HCT116 (cell line): ENCODE data around the gene EXOSC7. TPM values are rescaled to one million over a fixed set of nuclear protein-coding genes. Genes with fewer than 3 reads are reported as not detected.

ENCODE experiments used
- ATAC-seq: fragments of 200-7000 bp; cut with Tn5 transposase; 2 replicates; pipeline ENCODE4 v1.9.1; 2020; ENCODE audit warnings: mild to moderate bottlenecking, moderate library complexity
- BruUV-seq: library from RNA; stranded (reverse); fragments of 400-500 nt; replicated peaks from 2 replicates; lab custom pipeline; 2021; lab: Mats Ljungman, UMichigan
- CTCF ChIA-PET: fragments of 300-600 bp; sonication (Branson Sonifier 250); formaldehyde crosslinking; loops from one replicate; lab custom pipeline; 2021; ENCODE audit warnings: antibody characterized with exemption; lab: Charles Lee
- POLR2A ChIA-PET: fragments of 300-600, 350-600 bp; sonication (Branson Sonifier 250); formaldehyde crosslinking; loops from one replicate; lab custom pipeline; 2021; ENCODE audit warnings: antibody characterized with exemption; lab: Charles Lee
- RAD21 ChIA-PET, 2 experiments: fragments of 300-600 bp; sonication (Branson Sonifier 250); formaldehyde crosslinking; loops; one replicate each; lab custom pipeline; 2023; ENCODE audit warnings: low total read pairs in 2 of 2; ENCODE audit not compliant: uncharacterized antibody in 2 of 2, unreplicated experiment in 2 of 2, low non-redundant PET in 1 of 2; lab: Charles Lee
- DNase-seq: peaks from one replicate; pipeline ENCODE4 v3.0.0-alpha.2; 2010; ENCODE audit warnings: low read depth, low spot score
- H2AFZ ChIP-seq: fragments of 200-600 bp; shearing (Covaris generic), sonication (generic); 2 replicates; pipeline ENCODE4 v1.6.1; 2017; ENCODE audit warnings: low read depth, mixed run types, mixed read lengths, antibody characterized with exemption, low read length; ENCODE audit not compliant: poor library complexity, severe bottlenecking
- H3K27ac ChIP-seq: 2 replicates; pipeline ENCODE4 v1.5.1; 2012; ENCODE audit warnings: low read depth, low read length
- H3K27me3 ChIP-seq: fragments of 200-600 bp; sonication (generic); 2 replicates; pipeline ENCODE4 v1.6.1; 2016; ENCODE audit warnings: mixed run types, low read length, mixed read lengths; ENCODE audit not compliant: insufficient read depth
- H3K36me3 ChIP-seq, 2 experiments: fragments of 200-500 bp in 1 of 2; fragments of 200-600 bp in 1 of 2; sonication (Bioruptor generic) in 1 of 2; sonication (generic) in 1 of 2; 2 replicates each; pipeline versions ENCODE4 v1.5.1 to v1.6.1; 2014 to 2016; ENCODE audit warnings: low read length in 2 of 2, inconsistent platforms in 1 of 2, mixed read lengths in 1 of 2, mixed run types in 1 of 2; ENCODE audit not compliant: insufficient read depth in 2 of 2, control insufficient read depth in 1 of 2
- H3K4me1 ChIP-seq, 2 experiments: fragments of 200-600 bp in 1 of 2; sonication (generic) in 1 of 2; 2 replicates each; pipeline versions ENCODE4 v1.5.1 to v1.6.1; 2012 to 2017; ENCODE audit warnings: low read length in 2 of 2, inconsistent platforms in 1 of 2, mild to moderate bottlenecking in 1 of 2, mixed read lengths in 1 of 2, mixed run types in 1 of 2, moderate library complexity in 1 of 2; ENCODE audit not compliant: insufficient read depth in 2 of 2, control insufficient read depth in 1 of 2
- H3K4me2 ChIP-seq: fragments of 200-600 bp; sonication (generic); 2 replicates; pipeline ENCODE4 v1.6.1; 2017; ENCODE audit warnings: mixed run types, low read length, mixed read lengths
- H3K4me3 ChIP-seq, 2 experiments: fragments of 200-600 bp in 1 of 2; sonication (generic) in 1 of 2; replicated peaks in 1 of 2; 2 replicates each; pipeline ENCODE4 v1.5.1; 2011 to 2016; ENCODE audit warnings: low read length in 2 of 2, control low read depth in 1 of 2, low read depth in 1 of 2, mild to moderate bottlenecking in 1 of 2, mixed read lengths in 1 of 2, mixed run types in 1 of 2
- H3K79me2 ChIP-seq: fragments of 200-600 bp; sonication (generic); 2 replicates; pipeline ENCODE4 v1.6.1; 2017; ENCODE audit warnings: mild to moderate bottlenecking, mixed run types, low read length, moderate library complexity, mixed read lengths; ENCODE audit not compliant: insufficient read depth
- H3K9ac ChIP-seq: fragments of 200-600 bp; sonication (generic); 2 replicates; pipeline ENCODE4 v1.6.1; 2016; ENCODE audit warnings: low read length, mixed read lengths
- H3K9me2 ChIP-seq: fragments of 200-600 bp; sonication (generic), shearing (Covaris generic); 2 replicates; pipeline ENCODE4 v1.6.1; 2017; ENCODE audit warnings: mixed run types, mild to moderate bottlenecking, moderate library complexity; ENCODE audit not compliant: insufficient read depth
- H3K9me3 ChIP-seq, 2 experiments: fragments of 200-500 bp in 1 of 2; fragments of 200-600 bp in 1 of 2; sonication (Bioruptor generic) in 1 of 2; sonication (generic) in 1 of 2; 2 replicates each; pipeline ENCODE4 v1.6.1; 2014 to 2017; ENCODE audit warnings: low read length in 2 of 2, mixed read lengths in 2 of 2, inconsistent platforms in 1 of 2, low read depth in 1 of 2, mild to moderate bottlenecking in 1 of 2, mixed run types in 1 of 2, moderate library complexity in 1 of 2; ENCODE audit not compliant: control insufficient read depth in 1 of 2, insufficient read depth in 1 of 2
- H4K20me1 ChIP-seq: fragments of 200-600 bp; sonication (generic), shearing (Covaris generic); 2 replicates; pipeline ENCODE4 v1.6.1; 2017; ENCODE audit warnings: mixed run types, mild to moderate bottlenecking, moderate library complexity; ENCODE audit not compliant: insufficient read depth
- CBX3 ChIP-seq: IDR thresholded peaks from 2 replicates; pipeline ENCODE4 v1.6.1; 2012; ENCODE audit warnings: low read depth
- CEBPB ChIP-seq: IDR thresholded peaks from 2 replicates; pipeline ENCODE4 v1.6.1; 2012; ENCODE audit warnings: low read depth
- EGR1 ChIP-seq: IDR thresholded peaks from 2 replicates; pipeline ENCODE4 v1.6.1; 2012; ENCODE audit warnings: low read depth
- ELF1 ChIP-seq: IDR thresholded peaks from 2 replicates; pipeline ENCODE4 v1.6.1; 2012; ENCODE audit warnings: low read depth, borderline replicate concordance
- EZH2 ChIP-seq: fragments of 200-600 bp; sonication (generic); IDR thresholded peaks from 2 replicates; pipeline ENCODE4 v1.6.1; 2017; ENCODE audit warnings: antibody characterized with exemption, mixed run types
- FOSL1 ChIP-seq: IDR thresholded peaks from 2 replicates; pipeline ENCODE4 v1.6.1; 2012; ENCODE audit warnings: low read depth
- JUND ChIP-seq: IDR thresholded peaks from 2 replicates; pipeline ENCODE4 v1.6.1; 2012
- POLR2A ChIP-seq: IDR thresholded peaks from 2 replicates; pipeline ENCODE4 v1.7.0; 2011; ENCODE audit warnings: borderline replicate concordance; ENCODE audit not compliant: insufficient read depth, insufficient read length; ENCODE audit errors: extremely low read depth
- POLR2AphosphoS5 ChIP-seq: IDR thresholded peaks from 2 replicates; pipeline ENCODE4 v1.6.1; 2011; ENCODE audit warnings: mild to moderate bottlenecking, low read depth, low read length, moderate library complexity
- RAD21 ChIP-seq: IDR thresholded peaks from 2 replicates; pipeline ENCODE4 v1.6.1; 2012; ENCODE audit warnings: low read depth, mild to moderate bottlenecking
- SIN3A ChIP-seq: IDR thresholded peaks from 2 replicates; pipeline ENCODE4 v1.6.1; 2012; ENCODE audit warnings: low read depth
- SP1 ChIP-seq: IDR thresholded peaks from 2 replicates; pipeline ENCODE4 v1.6.1; 2012; ENCODE audit warnings: low read depth
- YY1 ChIP-seq: IDR thresholded peaks from 2 replicates; pipeline ENCODE4 v1.6.1; 2011; ENCODE audit warnings: low read length, low read depth, moderate library complexity, mild to moderate bottlenecking; ENCODE audit not compliant: insufficient replicate concordance; ENCODE audit errors: extremely low read depth
- ZNF274 ChIP-seq: fragments of 200-500 bp; sonication (Bioruptor generic); IDR thresholded peaks from 2 replicates; pipeline ENCODE4 v1.6.1; 2014; ENCODE audit warnings: mild to moderate bottlenecking, low read depth, low read length, inconsistent platforms
- intact Hi-C: fragments of 100-400 bp; cut with micrococcal nuclease; formaldehyde crosslinking; loops from 2 replicates; pipeline ENCODE4 v1.10.0; 2022
- total RNA-seq: library from RNA; stranded (reverse); gene quantifications from one replicate; pipeline ENCODE4 v1.2.1, GENCODE V29; 2021; ENCODE audit not compliant: unreplicated experiment
- TF ChIP-seq, protein P1 (sequence below): IDR thresholded peaks from 2 replicates; pipeline ENCODE4 v1.6.1; 2012
- TF ChIP-seq, protein P2 (sequence below): IDR thresholded peaks from 2 replicates; pipeline ENCODE4 v1.6.1; 2011; ENCODE audit warnings: mild to moderate bottlenecking, low read length, moderate library complexity; ENCODE audit not compliant: insufficient replicate concordance; ENCODE audit errors: extremely low read depth
- TF ChIP-seq, protein P3 (sequence below): IDR thresholded peaks from 2 replicates; pipeline ENCODE4 v1.6.1; 2012

Gene EXOSC7
- total RNA-seq, 1 experiment from 2014 or later = 72.6 TPM

DNA sequence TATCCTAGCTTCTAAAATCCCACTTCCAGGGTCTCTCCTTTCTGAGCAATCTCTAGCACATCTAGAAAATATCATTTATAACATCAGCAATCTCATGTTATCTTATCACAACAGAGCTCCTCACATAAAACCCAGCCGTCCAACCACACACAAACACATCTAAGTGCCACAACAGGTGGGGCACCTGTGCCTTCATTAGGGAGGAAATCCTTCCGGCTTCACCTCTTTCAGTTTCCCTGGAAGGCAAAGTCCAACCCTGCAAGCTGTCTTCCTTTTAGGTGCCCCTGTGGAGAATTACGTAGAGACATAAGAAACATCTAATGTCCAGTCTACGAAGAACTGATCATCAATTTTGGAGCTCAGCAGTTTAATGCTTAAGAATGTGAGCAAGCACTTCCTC, 1.6 kb upstream of the EXOSC7 start:
- Histone ChIP-seq H3K79me2 (peaks cover 95% of the 10 kb centered on the region), H3K4me2 (peak overlapping the region; percentile 81), H2AFZ (no peak overlapping the region), H3K9ac (peak overlapping the region; percentile 97), H4K20me1 (no peaks in the 10 kb centered on the region), H3K36me3 (0 out of 4 replicates have a peak, but pooled peaks cover 0 to 2% of the 10 kb centered on the region in 2 experiments), H3K9me2 (no peaks in the 10 kb centered on the region), H3K4me3 (peak overlapping the region; percentile 90 to 94), H3K27ac (no peak overlapping the region), H3K4me1 (peaks cover 12 to 29% of the 10 kb centered on the region in 2 experiments; a peak in 3 of 4 replicates), H3K27me3 (no peaks in the 10 kb centered on the region), H3K9me3 (no peaks in the 10 kb centered on the region)
- RAD21 ChIA-PET = no interaction called here
- no peak for DNase-seq
- ATAC-seq = no peak
- POLR2A ChIA-PET = no interaction called here
- BruUV-seq = no TSS peak
- TF ChIP-seq ELF1 (no peak), SP1 (no peak), CEBPB (no peak), EZH2 (no peak), EGR1 (no peak), ZNF274 (no peak), JUND (no peak), RAD21 (no peak), CBX3 (no peak), YY1 (no peak), POLR2A (no peak), POLR2AphosphoS5 (no peak), SIN3A (no peak), FOSL1 (no peak)
- TF ChIP-seq, protein P1, sequence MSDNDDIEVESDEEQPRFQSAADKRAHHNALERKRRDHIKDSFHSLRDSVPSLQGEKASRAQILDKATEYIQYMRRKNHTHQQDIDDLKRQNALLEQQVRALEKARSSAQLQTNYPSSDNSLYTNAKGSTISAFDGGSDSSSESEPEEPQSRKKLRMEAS = no peak
- TF ChIP-seq, protein P2, sequence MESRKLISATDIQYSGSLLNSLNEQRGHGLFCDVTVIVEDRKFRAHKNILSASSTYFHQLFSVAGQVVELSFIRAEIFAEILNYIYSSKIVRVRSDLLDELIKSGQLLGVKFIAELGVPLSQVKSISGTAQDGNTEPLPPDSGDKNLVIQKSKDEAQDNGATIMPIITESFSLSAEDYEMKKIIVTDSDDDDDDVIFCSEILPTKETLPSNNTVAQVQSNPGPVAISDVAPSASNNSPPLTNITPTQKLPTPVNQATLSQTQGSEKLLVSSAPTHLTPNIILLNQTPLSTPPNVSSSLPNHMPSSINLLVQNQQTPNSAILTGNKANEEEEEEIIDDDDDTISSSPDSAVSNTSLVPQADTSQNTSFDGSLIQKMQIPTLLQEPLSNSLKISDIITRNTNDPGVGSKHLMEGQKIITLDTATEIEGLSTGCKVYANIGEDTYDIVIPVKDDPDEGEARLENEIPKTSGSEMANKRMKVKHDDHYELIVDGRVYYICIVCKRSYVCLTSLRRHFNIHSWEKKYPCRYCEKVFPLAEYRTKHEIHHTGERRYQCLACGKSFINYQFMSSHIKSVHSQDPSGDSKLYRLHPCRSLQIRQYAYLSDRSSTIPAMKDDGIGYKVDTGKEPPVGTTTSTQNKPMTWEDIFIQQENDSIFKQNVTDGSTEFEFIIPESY = no peak
- TF ChIP-seq, protein P3, sequence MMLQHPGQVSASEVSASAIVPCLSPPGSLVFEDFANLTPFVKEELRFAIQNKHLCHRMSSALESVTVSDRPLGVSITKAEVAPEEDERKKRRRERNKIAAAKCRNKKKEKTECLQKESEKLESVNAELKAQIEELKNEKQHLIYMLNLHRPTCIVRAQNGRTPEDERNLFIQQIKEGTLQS = no peak
- intact Hi-C loops = no loop called here
- CTCF ChIA-PET = no interaction called here
